ENCODE measurements around the gene GALNT8. TPM values are rescaled to one million over a fixed set of nuclear protein-coding genes. Genes with fewer than 3 reads are reported as not detected.

GALNT8 gene
- polyA plus RNA-seq, 3 donors, result 0.04 TPM; not detected in 2

GRCh38 chr12:4807116-4807783, 87.0 kb downstream of the GALNT8 start:
- no peaks in the 10 kb centered on the region for H3K36me3 Mint-ChIP-seq
- Histone ChIP-seq H3K27ac (ENCODE audit: low read depth in 1 of 2, low read length in 2 of 2) (no peak overlapping the region), H3K9me3 (replicated peaks in 1 of 2; ENCODE audit: control insufficient read depth in 1 of 2, insufficient read depth in 1 of 2, low read length in 2 of 2) (peaks cover 0 to 9% of the 10 kb centered on the region in 2 donors), H4K20me1 (ENCODE audit: insufficient read depth, low read length) (no peaks in the 10 kb centered on the region), H2AFZ (ENCODE audit: insufficient read depth, low read depth, low read length, poor library complexity, severe bottlenecking) (no peak overlapping the region), H3K4me1 (ENCODE audit: control insufficient read depth in 1 of 2, insufficient read depth in 2 of 2, low read length in 2 of 2) (peaks cover 0 to 5% of the 10 kb centered on the region in 2 donors), H3K9ac (ENCODE audit: insufficient read depth, low read length, poor library complexity, severe bottlenecking) (no peak overlapping the region), H3K27me3 (ENCODE audit: control insufficient read depth in 2 of 2, insufficient read depth in 2 of 2, low read length in 2 of 2) (peaks cover 28 to 47% of the 10 kb centered on the region in 2 donors), H3K4me3 (replicated peaks in 1 of 3; ENCODE audit: low read depth in 2 of 3, low read length in 3 of 3) (no peak overlapping the region), H3K4me2 (replicated peaks; ENCODE audit: extremely low read depth, low read length, poor library complexity, severe bottlenecking) (no peak overlapping the region), H3K36me3 (replicated peaks in 1 of 2; ENCODE audit: control insufficient read depth in 1 of 2, insufficient read depth in 2 of 2, low read length in 2 of 2) (no peaks in the 10 kb centered on the region), H3K79me2 (ENCODE audit: insufficient read depth, low read length) (no peaks in the 10 kb centered on the region)
- H3K4me1 Mint-ChIP-seq, result peaks cover 3% of the 10 kb centered on the region
- peaks cover 0 to 5% (median 0%) of the 10 kb centered on the region in 7 donors for H3K9me3 Mint-ChIP-seq
- DNase-seq, result no peak
- peaks cover 64 to 72% (median 69%) of the 10 kb centered on the region in 3 donors for H3K27me3 Mint-ChIP-seq (ENCODE audit: low read depth in 3 of 3)
- TF ChIP-seq CTCF (IDR thresholded peaks at IDR 0.05), result no peak
- peak overlapping the region in 1 of 2 donors; percentile 61 for H3K4me3 Mint-ChIP-seq
- H3K27ac Mint-ChIP-seq, result no peak overlapping the region
- WGBS (ENCODE audit: insufficient coverage), result 28% methylated on average over 3 of the region's 6 CpGs
- intact Hi-C loops (cut with micrococcal nuclease), result no loop called here

- H3K79me2 ChIP-seq (ENCODE audit: insufficient read depth, low read length), result no peaks in the 10 kb centered on the region
- intact Hi-C loops (cut with micrococcal nuclease), result no loop called here
- no peak for TF ChIP-seq CTCF (IDR thresholded peaks at IDR 0.05)
Measured at GRCh38 chr12:4807813-4808212, 87.6 kb downstream of the GALNT8 start.

More at GRCh38 chr12:4807813-4808212, 87.6 kb downstream of the GALNT8 start:
- no peak for DNase-seq
- Mint-ChIP-seq H3K27ac (no peak overlapping the region), H3K9me3 (peaks cover 0 to 5% (median 0%) of the 10 kb centered on the region in 7 donors), H3K4me1 (peaks cover 3% of the 10 kb centered on the region), H3K4me3 (peak overlapping the region in 1 of 2 donors; percentile 68), H3K27me3 (ENCODE audit: low read depth in 3 of 3) (peaks cover 64 to 72% (median 70%) of the 10 kb centered on the region in 3 donors), H3K36me3 (no peaks in the 10 kb centered on the region)
- no peak overlapping the region for H3K4me2 ChIP-seq (replicated peaks; ENCODE audit: extremely low read depth, low read length, poor library complexity, severe bottlenecking)
- H3K27ac ChIP-seq (ENCODE audit: low read depth in 1 of 2, low read length in 2 of 2), result no peak overlapping the region
- no peak overlapping the region for H3K9ac ChIP-seq (ENCODE audit: insufficient read depth, low read length, poor library complexity, severe bottlenecking)
- H4K20me1 ChIP-seq (ENCODE audit: insufficient read depth, low read length), result no peaks in the 10 kb centered on the region
- no peaks in the 10 kb centered on the region for H3K36me3 ChIP-seq (replicated peaks in 1 of 2; ENCODE audit: control insufficient read depth in 1 of 2, insufficient read depth in 2 of 2, low read length in 2 of 2)
- H2AFZ ChIP-seq (ENCODE audit: insufficient read depth, low read depth, low read length, poor library complexity, severe bottlenecking), result no peak overlapping the region
- H3K4me1 ChIP-seq (ENCODE audit: control insufficient read depth in 1 of 2, insufficient read depth in 2 of 2, low read length in 2 of 2), result peaks cover 0 to 5% of the 10 kb centered on the region in 2 donors
- peaks cover 0 to 9% of the 10 kb centered on the region in 2 donors for H3K9me3 ChIP-seq (replicated peaks in 1 of 2; ENCODE audit: control insufficient read depth in 1 of 2, insufficient read depth in 1 of 2, low read length in 2 of 2)
- no peak overlapping the region for H3K4me3 ChIP-seq (replicated peaks in 1 of 3; ENCODE audit: low read depth in 2 of 3, low read length in 3 of 3)
- H3K27me3 ChIP-seq (ENCODE audit: control insufficient read depth in 2 of 2, insufficient read depth in 2 of 2, low read length in 2 of 2), result peaks cover 28 to 47% of the 10 kb centered on the region in 2 donors
- WGBS (ENCODE audit: insufficient coverage), result no CpG with 5 or more reads among the region's 2 CpGs
